Measurements from ENCODE around the gene CCDC157. TPM values are rescaled to one million over a fixed set of nuclear protein-coding genes. Genes with fewer than 3 reads are reported as not detected.

The CCDC157 gene
- total RNA-seq, 1 experiment from 2014 or later: 5.5 TPM

GRCh38 chr22:30381264-30381663 is 24.5 kb downstream of the CCDC157 start:
- H3K9me3 Mint-ChIP-seq (ENCODE audit: low read depth, unreplicated experiment): no peaks in the 10 kb centered on the region
- no peaks in the 10 kb centered on the region for H3K27me3 Mint-ChIP-seq (ENCODE audit: unreplicated experiment)
- peaks cover 4% of the 10 kb centered on the region for H3K4me1 Mint-ChIP-seq (ENCODE audit: low read depth, unreplicated experiment)
- CTCF ChIA-PET: no interaction called here
- no peak overlapping the region for H3K27ac Mint-ChIP-seq (ENCODE audit: unreplicated experiment)
- no TSS peak for BruUV-seq (replicated peaks)
- no peak for TF ChIP-seq CTCF (IDR thresholded peaks at IDR 0.05; ENCODE audit: unreplicated experiment)
- H3K36me3 Mint-ChIP-seq (ENCODE audit: insufficient read depth, unreplicated experiment): peaks cover 35% of the 10 kb centered on the region
- H3K4me3 Mint-ChIP-seq (ENCODE audit: low read depth, unreplicated experiment): no peak overlapping the region
- intact Hi-C loops (cut with micrococcal nuclease; ENCODE audit: unreplicated experiment): no loop called here
- DNase-seq: no peak

- H3K27ac Mint-ChIP-seq (ENCODE audit: unreplicated experiment): no peak overlapping the region
- peaks cover 9% of the 10 kb centered on the region for H3K4me1 Mint-ChIP-seq (ENCODE audit: low read depth, unreplicated experiment)
- H3K4me3 Mint-ChIP-seq (ENCODE audit: low read depth, unreplicated experiment): no peak overlapping the region
- no peaks in the 10 kb centered on the region for H3K9me3 Mint-ChIP-seq (ENCODE audit: low read depth, unreplicated experiment)
- H3K27me3 Mint-ChIP-seq (ENCODE audit: unreplicated experiment): no peaks in the 10 kb centered on the region
- peaks cover 35% of the 10 kb centered on the region for H3K36me3 Mint-ChIP-seq (ENCODE audit: insufficient read depth, unreplicated experiment)
- DNase-seq: no peak
- intact Hi-C loops (cut with micrococcal nuclease; ENCODE audit: unreplicated experiment): no loop called here
- CTCF ChIA-PET: interaction anchor here (0.7 kb wide), 1 partner anchor 55 kb away, joined by 3 read pairs; the partner anchor contains the start of gene TBC1D10A
- BruUV-seq (replicated peaks): no TSS peak
- TF ChIP-seq CTCF (IDR thresholded peaks at IDR 0.05; ENCODE audit: unreplicated experiment): no peak
Observed at GRCh38 chr22:30382340-30382739, 25.5 kb downstream of the CCDC157 start.

GRCh38 chr22:30383061-30383460 is 26.3 kb downstream of the CCDC157 start:
- H3K36me3 Mint-ChIP-seq (ENCODE audit: insufficient read depth, unreplicated experiment): peaks cover 39% of the 10 kb centered on the region
- no TSS peak for BruUV-seq (replicated peaks)
- CTCF ChIA-PET: no interaction called here
- no peaks in the 10 kb centered on the region for H3K27me3 Mint-ChIP-seq (ENCODE audit: unreplicated experiment)
- no peak overlapping the region for H3K27ac Mint-ChIP-seq (ENCODE audit: unreplicated experiment)
- no peaks in the 10 kb centered on the region for H3K9me3 Mint-ChIP-seq (ENCODE audit: low read depth, unreplicated experiment)
- intact Hi-C loops (cut with micrococcal nuclease; ENCODE audit: unreplicated experiment): no loop called here
- DNase-seq: no peak
- TF ChIP-seq CTCF (IDR thresholded peaks at IDR 0.05; ENCODE audit: unreplicated experiment): no peak
- no peak overlapping the region for H3K4me3 Mint-ChIP-seq (ENCODE audit: low read depth, unreplicated experiment)
- peaks cover 9% of the 10 kb centered on the region for H3K4me1 Mint-ChIP-seq (ENCODE audit: low read depth, unreplicated experiment)

- intact Hi-C loops (cut with micrococcal nuclease; ENCODE audit: unreplicated experiment): no loop called here
- TF ChIP-seq CTCF (IDR thresholded peaks at IDR 0.05; ENCODE audit: unreplicated experiment): no peak
- Mint-ChIP-seq H3K4me3 (ENCODE audit: low read depth, unreplicated experiment) (peak overlapping the region; percentile 77), H3K27ac (ENCODE audit: unreplicated experiment) (peak overlapping the region; percentile 71), H3K4me1 (ENCODE audit: low read depth, unreplicated experiment) (peaks cover 9% of the 10 kb centered on the region), H3K36me3 (ENCODE audit: insufficient read depth, unreplicated experiment) (peaks cover 35% of the 10 kb centered on the region), H3K9me3 (ENCODE audit: low read depth, unreplicated experiment) (no peaks in the 10 kb centered on the region), H3K27me3 (ENCODE audit: unreplicated experiment) (no peaks in the 10 kb centered on the region)
- CTCF ChIA-PET: interaction anchor here (0.6 to 1.2 kb wide), 2 partner anchors 98 to 216 kb away, joined by 3 to 4 read pairs; no protein-coding TSS in a partner anchor
- BruUV-seq (replicated peaks): no TSS peak
- DNase-seq: no peak
Observed at GRCh38 chr22:30385942-30386341, 29.1 kb downstream of the CCDC157 start.
